ENCODE measurements around the gene NR2F2.

NR2F2 gene

GRCh38 chr15:96353930-96354730, 23.6 kb downstream of the NR2F2 start:
- DNase-seq (ENCODE audit: low spot score), result peak; percentile 46

GRCh38 chr15:96354731-96355567, 24.4 kb downstream of the NR2F2 start:
- DNase-seq (ENCODE audit: low spot score), result peak; percentile 80

- peak; percentile 1 for DNase-seq (ENCODE audit: low spot score)
Observed at GRCh38 chr15:96355568-96356187, 25.2 kb downstream of the NR2F2 start.

GRCh38 chr15:96356494-96357455, 26.3 kb downstream of the NR2F2 start:
- DNase-seq (ENCODE audit: low spot score), result peak; percentile 88

GRCh38 chr15:96358001-96358801, 27.7 kb downstream of the NR2F2 start:
- peak; percentile 1 for DNase-seq (ENCODE audit: low spot score)

- no peak for DNase-seq (ENCODE audit: low spot score)
Observed at GRCh38 chr15:96358821-96359615, 28.5 kb downstream of the NR2F2 start.

GRCh38 chr15:96359616-96360521, 29.4 kb downstream of the NR2F2 start:
- peak; percentile 77 for DNase-seq (ENCODE audit: low spot score)

GRCh38 chr15:96360581-96361308, 30.2 kb downstream of the NR2F2 start:
- DNase-seq (ENCODE audit: low spot score), result peak; percentile 1

GRCh38 chr15:96361309-96362010, 31.0 kb downstream of the NR2F2 start:
- no peak for DNase-seq (ENCODE audit: low spot score)

GRCh38 chr15:96362011-96362754, 31.7 kb downstream of the NR2F2 start:
- DNase-seq (ENCODE audit: low spot score), result no peak

GRCh38 chr15:96362755-96363651, 32.5 kb downstream of the NR2F2 start:
- no peak for DNase-seq (ENCODE audit: low spot score)

- no peak for DNase-seq (ENCODE audit: low spot score)
Observed at GRCh38 chr15:96363707-96364106, 33.2 kb downstream of the NR2F2 start.

- no peak for DNase-seq (ENCODE audit: low spot score)
Observed at GRCh38 chr15:96365781-96366525, 35.5 kb downstream of the NR2F2 start.

- no peak for DNase-seq (ENCODE audit: low spot score)
Observed at GRCh38 chr15:96366526-96366877, 36.0 kb downstream of the NR2F2 start.
